Ovary (tissue), 9 donors: ENCODE measurements around the gene TMEM212. TPM values are rescaled to one million over a fixed set of nuclear protein-coding genes. Genes with fewer than 3 reads are reported as not detected.

Source experiments
- DNase-seq, 5 donors: peaks; one replicate each; pipeline ENCODE4 v3.0.0-alpha.2; 2019 to 2020
- H3K27ac ChIP-seq, 2 donors: fragments of 200-600 bp; one replicate each; pipeline versions ENCODE4 v1.5.1 to v1.8.0; 2019 to 2022
- H3K27me3 ChIP-seq: fragments of 200-600 bp; one replicate; pipeline ENCODE4 v1.8.0; 2022
- H3K36me3 ChIP-seq: fragments of 200-600 bp; sonication (generic); one replicate; pipeline ENCODE4 v1.5.1; 2019
- H3K4me1 ChIP-seq: one replicate; pipeline ENCODE4 v1.8.1; 2013; ENCODE audit warnings: mild to moderate bottlenecking, moderate library complexity; ENCODE audit not compliant: insufficient read depth
- H3K4me3 ChIP-seq: fragments of 200-600 bp; sonication (generic); one replicate; pipeline ENCODE4 v1.5.1; 2017
- H3K9me3 ChIP-seq, 2 donors: fragments of 200-600 bp in 1 of 2; sonication (generic) in 1 of 2; one replicate each; pipeline versions ENCODE4 v1.5.1 to v1.8.1; 2013 to 2019; ENCODE audit warnings: mild to moderate bottlenecking in 1 of 2, moderate library complexity in 1 of 2
- EP300 ChIP-seq: sonication (generic); formaldehyde crosslinking; IDR thresholded peaks from one replicate; pipeline ENCODE4 v1.6.1; 2017; ENCODE audit warnings: antibody characterized with exemption
- POLR2A ChIP-seq: fragments of 450-650 bp; IDR thresholded peaks from one replicate; pipeline ENCODE4 v1.6.1; 2017; ENCODE audit warnings: antibody characterized with exemption, mild to moderate bottlenecking, moderate library complexity
- WGBS, 3 donors: extraction: QIAGEN DNeasy Blood & Tissue Kit in 1 of 3; methylation state at CpG; one replicate each; pipeline versions ENCODE4 v1.1.5 to v1.1.7; 2013 to 2017; 5-methylcytosine and 5-hydroxymethylcytosine counted together
- intact Hi-C, 4 donors: fragments of 100-400 bp; cut with DNase I; formaldehyde crosslinking; loops; one replicate each; pipeline versions ENCODE4 v1.11.0 to v1.15.1; 2022 to 2023
- polyA plus RNA-seq, 2 donors: library from polyadenylated mRNA; stranded (reverse); fragments of 200-250 nt in 1 of 2; fragments of 350-450 nt in 1 of 2; fragmentation: Illumina TruSeq in 1 of 2; extraction: RNeasy Lipid Tissue Mini Kit (QIAGEN cat#74804) in 1 of 2; gene quantifications; one replicate each; pipeline ENCODE4 v1.2.3, GENCODE V29; 2013 to 2014
- total RNA-seq, 7 donors: library from RNA; depleted of rRNA in 2 of 7; stranded (reverse); fragments of >200 nt in 2 of 7; fragmentation: NEBNext Ultra II Directional in 3 of 7; extraction: Animal tissue kit (Norgen Biotek cat#: 25700) in 3 of 7; gene quantifications; one replicate each; pipeline versions ENCODE4 v1.1.0 to v1.2.4, GENCODE V29; 2016 to 2023
- TF ChIP-seq, protein P1 (sequence below), 3 donors: fragments of 450-650 bp in 2 of 3; fragments of 200-600 bp in 1 of 3; IDR thresholded peaks; one replicate each; pipeline versions ENCODE4 v1.5.1 to v1.8.0; 2016 to 2022; ENCODE audit warnings: antibody characterized with exemption in 3 of 3, mild to moderate bottlenecking in 1 of 3
- donor health status: DM: no; HTN: no; CAD: no; lungs with moderate emphysema.
- donor health status: DM: no; HTN: no; CAD: no.
- donor health status: Bipolar disorder and iron deficiency.
- donor health status: DM: yes; HTN: yes; CAD: no.
- donor health status: DM: no; HTN: no; CAD: no.
- donor health status: DM: yes; HTN: yes; CAD: no.

Gene TMEM212
- total and polyA plus RNA-seq, 9 donors = 0.35 to 5.5 (median 0.93) TPM; not detected in 5

DNA sequence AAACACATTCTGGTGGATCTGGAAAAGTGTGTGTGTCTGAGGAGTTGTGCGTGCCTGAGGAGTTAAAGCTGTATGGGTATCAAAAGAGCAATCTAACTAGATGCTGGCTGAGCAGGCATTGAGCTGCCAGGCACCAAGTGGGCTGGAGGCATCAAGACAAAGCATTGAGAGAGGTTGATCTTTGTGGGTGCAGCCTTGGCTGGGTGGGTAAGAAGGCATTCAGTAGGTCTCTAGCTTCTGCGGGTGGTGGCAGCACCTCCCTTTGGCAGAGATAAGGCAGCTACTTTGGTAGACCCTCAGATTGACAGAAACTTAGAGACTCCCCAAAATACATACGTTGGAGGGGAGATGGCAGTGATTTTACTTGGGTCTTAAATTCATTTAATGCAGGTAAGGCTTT is 15.8 kb upstream of the TMEM212 start:
- Histone ChIP-seq H3K9me3 (no peaks in the 10 kb centered on the region), H3K4me3 (no peak overlapping the region), H3K4me1 (peaks cover 17% of the 10 kb centered on the region), H3K36me3 (no peaks in the 10 kb centered on the region), H3K27ac (peak overlapping the region in 1 of 2 donors; percentile 84), H3K27me3 (no peaks in the 10 kb centered on the region)
- WGBS, 3 donors = 94 to 96% (median 96%) methylated on average over 3 of the region's 3 CpGs
- TF ChIP-seq, protein P1, sequence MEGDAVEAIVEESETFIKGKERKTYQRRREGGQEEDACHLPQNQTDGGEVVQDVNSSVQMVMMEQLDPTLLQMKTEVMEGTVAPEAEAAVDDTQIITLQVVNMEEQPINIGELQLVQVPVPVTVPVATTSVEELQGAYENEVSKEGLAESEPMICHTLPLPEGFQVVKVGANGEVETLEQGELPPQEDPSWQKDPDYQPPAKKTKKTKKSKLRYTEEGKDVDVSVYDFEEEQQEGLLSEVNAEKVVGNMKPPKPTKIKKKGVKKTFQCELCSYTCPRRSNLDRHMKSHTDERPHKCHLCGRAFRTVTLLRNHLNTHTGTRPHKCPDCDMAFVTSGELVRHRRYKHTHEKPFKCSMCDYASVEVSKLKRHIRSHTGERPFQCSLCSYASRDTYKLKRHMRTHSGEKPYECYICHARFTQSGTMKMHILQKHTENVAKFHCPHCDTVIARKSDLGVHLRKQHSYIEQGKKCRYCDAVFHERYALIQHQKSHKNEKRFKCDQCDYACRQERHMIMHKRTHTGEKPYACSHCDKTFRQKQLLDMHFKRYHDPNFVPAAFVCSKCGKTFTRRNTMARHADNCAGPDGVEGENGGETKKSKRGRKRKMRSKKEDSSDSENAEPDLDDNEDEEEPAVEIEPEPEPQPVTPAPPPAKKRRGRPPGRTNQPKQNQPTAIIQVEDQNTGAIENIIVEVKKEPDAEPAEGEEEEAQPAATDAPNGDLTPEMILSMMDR (IDR thresholded peaks at IDR 0.05) = no peak
- TF ChIP-seq POLR2A = no peak
- no peak for TF ChIP-seq EP300
- no peak for DNase-seq
- intact Hi-C loops = no loop called here

DNA sequence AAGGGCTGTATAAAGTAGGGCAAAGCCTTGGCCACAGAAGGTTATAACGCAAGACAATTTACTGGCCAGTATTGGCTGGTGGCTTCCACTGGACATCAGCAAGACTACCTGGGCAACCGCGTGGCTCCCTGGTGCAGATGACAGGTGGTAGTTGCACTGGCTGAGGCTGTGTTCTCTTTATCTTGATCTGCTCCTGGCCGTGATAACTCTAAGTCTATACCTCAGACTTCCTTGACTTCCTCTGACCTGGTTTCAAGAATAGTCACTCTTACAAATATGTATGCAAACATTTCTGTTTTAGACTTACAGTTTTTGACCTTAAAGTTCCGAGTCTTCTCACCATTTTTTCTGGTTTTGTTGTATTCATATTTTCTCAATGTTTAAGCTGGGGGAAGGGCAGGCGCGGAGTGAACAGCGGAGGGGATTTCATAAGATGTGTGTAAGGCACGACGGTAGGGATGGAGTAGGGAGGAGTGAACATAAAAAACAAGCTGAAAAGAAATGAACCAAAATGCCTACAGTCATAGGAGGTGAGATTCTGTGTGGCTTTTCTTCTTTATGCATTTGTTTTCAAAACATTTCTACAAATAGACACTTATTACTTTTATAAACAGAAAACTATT is 15.2 kb upstream of the TMEM212 start:
- H3K27ac ChIP-seq = peak overlapping the region in 1 of 2 donors; percentile 84
- intact Hi-C loops = no loop called here
- TF ChIP-seq EP300 = no peak
- TF ChIP-seq POLR2A = no peak
- TF ChIP-seq, protein P1 (IDR thresholded peaks at IDR 0.05) = no peak
- 33 to 51% (median 33%) methylated on average over 10 of the region's 10 CpGs for WGBS, 3 donors
- peak in 1 of 5 donors; percentile 53 for DNase-seq
- H3K4me1 ChIP-seq = peaks cover 20% of the 10 kb centered on the region
- no peaks in the 10 kb centered on the region for H3K36me3 ChIP-seq
- H3K4me3 ChIP-seq = no peak overlapping the region
- H3K27me3 ChIP-seq = no peaks in the 10 kb centered on the region
- no peaks in the 10 kb centered on the region for H3K9me3 ChIP-seq

DNA sequence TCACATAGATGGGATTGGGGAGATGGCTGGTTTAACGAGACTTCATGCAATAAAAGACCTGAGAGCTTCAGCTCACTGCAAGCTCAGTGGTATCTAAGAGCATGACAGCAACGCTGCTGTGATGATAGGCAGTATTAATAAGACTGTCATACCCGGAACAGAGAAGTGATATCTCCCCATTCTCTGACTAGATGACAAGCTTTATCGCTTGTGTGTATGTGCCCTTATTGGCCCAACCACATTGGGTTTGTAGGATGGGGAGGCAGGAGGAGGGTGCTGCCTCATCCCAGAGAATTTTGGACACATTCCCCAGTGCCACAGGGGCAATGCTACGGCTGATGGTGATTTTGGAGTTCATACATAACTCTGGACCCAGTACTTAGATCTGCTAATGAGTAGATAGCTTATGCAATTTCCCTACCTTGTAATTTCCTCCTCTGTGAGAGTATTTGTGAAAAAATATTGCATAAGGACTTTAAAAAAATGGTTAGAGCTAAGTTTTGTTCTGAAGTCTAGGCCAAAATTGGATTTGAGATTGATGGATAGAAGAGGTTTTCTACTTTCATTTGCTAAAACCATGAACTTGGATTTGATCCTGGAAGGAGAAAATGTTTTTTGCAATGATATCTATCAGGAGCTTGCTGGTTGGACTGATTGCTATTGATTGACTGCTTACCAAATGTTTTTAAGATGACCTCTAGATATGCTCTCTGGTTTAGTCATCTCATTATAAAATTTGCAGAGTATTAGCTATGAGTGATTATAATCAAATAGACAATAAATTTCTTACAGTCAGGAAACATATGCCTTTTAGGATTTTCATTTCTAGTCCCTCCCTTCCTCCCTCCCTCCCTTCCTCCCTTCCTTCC is 14.0 kb upstream of the TMEM212 start:
- Histone ChIP-seq H3K4me3 (no peak overlapping the region), H3K36me3 (no peaks in the 10 kb centered on the region), H3K27ac (peak overlapping the region; percentile 1 to 84), H3K27me3 (no peaks in the 10 kb centered on the region), H3K4me1 (peaks cover 20% of the 10 kb centered on the region), H3K9me3 (no peaks in the 10 kb centered on the region)
- WGBS, 3 donors = 34 to 46% (median 34%) methylated on average over 5 of the region's 5 CpGs
- DNase-seq = no peak
- intact Hi-C loops = no loop called here
- TF ChIP-seq, protein P1 (IDR thresholded peaks at IDR 0.05) = no peak
- TF ChIP-seq POLR2A (no peak), EP300 (no peak)

DNA sequence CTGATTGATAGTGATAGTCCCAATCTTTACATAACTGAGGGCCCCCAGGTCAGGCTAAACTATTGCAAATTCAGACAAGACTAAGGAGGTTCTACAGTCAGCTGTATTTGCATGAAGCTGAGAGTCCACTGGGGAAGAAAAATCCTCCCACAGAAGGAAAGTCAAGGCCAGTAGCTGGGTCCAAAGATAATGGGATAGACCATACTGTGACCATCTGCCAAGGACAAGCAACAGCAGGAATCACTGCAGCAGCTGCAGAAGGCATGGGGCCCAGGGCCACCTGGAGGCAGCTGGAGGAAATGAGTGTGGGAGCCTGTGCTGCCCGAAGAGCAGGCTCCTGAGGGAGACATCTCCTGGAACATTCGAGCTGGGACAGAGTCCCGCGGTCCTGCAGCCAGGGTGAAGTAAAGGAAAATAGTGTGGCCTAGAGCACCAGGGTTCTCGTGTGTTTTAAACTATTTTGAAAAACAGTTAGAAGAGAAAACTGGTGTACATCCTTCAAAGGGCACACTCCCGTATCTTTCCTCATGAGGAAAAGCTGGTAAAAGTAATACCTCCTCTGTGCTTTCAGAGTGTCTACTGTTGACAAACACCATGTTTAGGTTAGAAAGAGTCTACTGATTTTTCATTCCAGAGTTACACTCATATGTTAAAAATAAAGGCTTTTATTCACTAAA is 13.2 kb upstream of the TMEM212 start:
- no peak overlapping the region for H3K4me3 ChIP-seq
- 4 to 6% (median 4%) methylated on average over 6 of the region's 6 CpGs for WGBS, 3 donors
- H3K9me3 ChIP-seq = no peaks in the 10 kb centered on the region
- no peaks in the 10 kb centered on the region for H3K36me3 ChIP-seq
- H3K27ac ChIP-seq = peak overlapping the region; percentile 31 to 84
- TF ChIP-seq POLR2A = peak; percentile 23
- no peak for TF ChIP-seq EP300
- TF ChIP-seq, protein P1 (IDR thresholded peaks at IDR 0.05) = peak; percentile 42 to 83 (median 83)
- intact Hi-C loops = loop anchor here in 2 of 4 donors (2.0 to 10.0 kb wide), 4 partner anchors 19 to 505 kb away; partner anchors contain the start of gene PLD1 (in 1 of the 2)
- no peaks in the 10 kb centered on the region for H3K27me3 ChIP-seq
- DNase-seq = peak; percentile 87 to 91 (median 90)
- peaks cover 19% of the 10 kb centered on the region for H3K4me1 ChIP-seq
